H1 (cell line): ENCODE measurements around the gene PEX5L. TPM values are rescaled to one million over a fixed set of nuclear protein-coding genes. Genes with fewer than 3 reads are reported as not detected.

ENCODE experiments used
- CHD7 ChIP-seq: fragments of 300-600 bp; sonication (generic); IDR thresholded peaks from 2 replicates; pipeline ENCODE4 v1.7.1; 2012; ENCODE audit warnings: low read length, moderate library complexity, mild to moderate bottlenecking, inconsistent platforms; ENCODE audit not compliant: insufficient replicate concordance
- FOSL1 ChIP-seq: IDR thresholded peaks from 2 replicates; pipeline ENCODE4 v1.6.1; 2011; ENCODE audit warnings: mild to moderate bottlenecking, low read depth, low read length, moderate library complexity; ENCODE audit not compliant: insufficient read depth
- JUND ChIP-seq: IDR thresholded peaks from 2 replicates; pipeline ENCODE4 v1.6.1; 2011; ENCODE audit warnings: mild to moderate bottlenecking, improper control_type of control experiment, low read length
- polyA plus RNA-seq, 7 experiments: library from polyadenylated mRNA; depleted of rRNA in 3 of 7; stranded (reverse) in 5 of 7; unstranded in 2 of 7; fragments of >200 nt in 5 of 7; fragments of 200-250 nt in 2 of 7; gene quantifications; 1 replicate in 5 of 7; 2 replicates in 1 of 7; 4 replicates in 1 of 7; pipeline versions ENCODE4 v1.2.1 to v1.2.3, GENCODE V29; 2011 to 2013; ENCODE audit warnings: missing spikeins in 2 of 7, mixed read lengths in 2 of 7
- total RNA-seq: library from RNA; stranded (reverse); fragmentation: NEBNext Ultra II Directional; extraction: Animal tissue kit (Norgen Biotek cat#: 25700); gene quantifications from 2 replicates; pipeline ENCODE4 v1.2.1, GENCODE V29; 2021

Gene PEX5L
- total and polyA plus RNA-seq, 2 of the 8 experiments (the other 6 are each of a cell fraction or from before 2014, with no cell fraction given) = 0.80 to 4.2 TPM

- no peak for TF ChIP-seq JUND
- no peak for TF ChIP-seq CHD7
- no peak for TF ChIP-seq FOSL1
Observed at GRCh38 chr3:180011927-180012326, 24.8 kb downstream of the PEX5L start (continued).
